WERI-Rb-1 (cell line): ENCODE measurements around the gene NTN1.
A peak's percentile ranks its signal among the peaks of the same experiment; 100 is the strongest.

Source experiments
- DNase-seq: peaks from one replicate; pipeline ENCODE4 v3.0.0-alpha.2; 2020
- H3K27ac ChIP-seq: fragments of 250-450 bp; sonication (Bioruptor Pico); 2 replicates; pipeline ENCODE4 v1.5.1; 2020; ENCODE audit warnings: mild to moderate bottlenecking, moderate library complexity
- H3K27me3 ChIP-seq: fragments of 250-450 bp; sonication (Bioruptor Pico); 2 replicates; pipeline ENCODE4 v1.5.1; 2021; ENCODE audit warnings: mild to moderate bottlenecking, low read depth, moderate library complexity; ENCODE audit not compliant: insufficient read depth, severe bottlenecking
- H3K36me3 ChIP-seq: fragments of 250-450 bp; sonication (Bioruptor Pico); 2 replicates; pipeline ENCODE4 v1.5.1; 2020; ENCODE audit warnings: mild to moderate bottlenecking, moderate library complexity
- H3K4me3 ChIP-seq: 2 replicates; pipeline ENCODE4 v1.5.1; 2011; ENCODE audit warnings: low read depth, mild to moderate bottlenecking, control low read depth, low read length
- H3K9me3 ChIP-seq: fragments of 250-450 bp; sonication (Bioruptor Pico); 2 replicates; pipeline ENCODE4 v1.5.1; 2021; ENCODE audit warnings: mild to moderate bottlenecking, moderate library complexity; ENCODE audit not compliant: severe bottlenecking
- TF ChIP-seq, protein P1 (sequence below): IDR thresholded peaks from 2 replicates; pipeline ENCODE4 v1.5.1; 2011; ENCODE audit warnings: low read depth, mild to moderate bottlenecking, control low read depth, inconsistent platforms, low read length

Gene NTN1

DNA sequence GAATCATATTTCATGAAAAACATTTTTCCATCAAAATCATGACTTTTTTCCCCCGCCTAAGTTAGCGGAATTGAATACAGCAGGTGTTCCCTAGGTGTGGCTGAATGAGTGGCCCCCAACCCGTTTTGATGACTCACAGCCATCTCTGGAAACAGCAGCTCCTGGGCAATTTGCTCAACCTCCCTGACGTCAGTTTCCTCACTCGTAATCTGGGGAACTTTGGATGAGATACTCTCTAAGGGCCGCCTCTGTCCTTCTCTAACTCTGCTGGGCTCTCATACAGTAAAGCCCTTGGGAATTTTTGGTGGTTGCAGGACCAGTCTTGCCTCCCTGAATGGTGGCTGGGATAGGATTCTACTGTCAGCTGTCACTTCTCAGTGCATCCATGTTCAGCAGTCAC is 11.6 kb upstream of the NTN1 start:
- Histone ChIP-seq H3K9me3 (no peaks in the 10 kb centered on the region), H3K36me3 (no peaks in the 10 kb centered on the region), H3K27ac (no peak overlapping the region), H3K27me3 (peaks cover 7% of the 10 kb centered on the region), H3K4me3 (no peak overlapping the region)
- DNase-seq, result no peak
- TF ChIP-seq, protein P1, sequence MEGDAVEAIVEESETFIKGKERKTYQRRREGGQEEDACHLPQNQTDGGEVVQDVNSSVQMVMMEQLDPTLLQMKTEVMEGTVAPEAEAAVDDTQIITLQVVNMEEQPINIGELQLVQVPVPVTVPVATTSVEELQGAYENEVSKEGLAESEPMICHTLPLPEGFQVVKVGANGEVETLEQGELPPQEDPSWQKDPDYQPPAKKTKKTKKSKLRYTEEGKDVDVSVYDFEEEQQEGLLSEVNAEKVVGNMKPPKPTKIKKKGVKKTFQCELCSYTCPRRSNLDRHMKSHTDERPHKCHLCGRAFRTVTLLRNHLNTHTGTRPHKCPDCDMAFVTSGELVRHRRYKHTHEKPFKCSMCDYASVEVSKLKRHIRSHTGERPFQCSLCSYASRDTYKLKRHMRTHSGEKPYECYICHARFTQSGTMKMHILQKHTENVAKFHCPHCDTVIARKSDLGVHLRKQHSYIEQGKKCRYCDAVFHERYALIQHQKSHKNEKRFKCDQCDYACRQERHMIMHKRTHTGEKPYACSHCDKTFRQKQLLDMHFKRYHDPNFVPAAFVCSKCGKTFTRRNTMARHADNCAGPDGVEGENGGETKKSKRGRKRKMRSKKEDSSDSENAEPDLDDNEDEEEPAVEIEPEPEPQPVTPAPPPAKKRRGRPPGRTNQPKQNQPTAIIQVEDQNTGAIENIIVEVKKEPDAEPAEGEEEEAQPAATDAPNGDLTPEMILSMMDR, result no peak

DNA sequence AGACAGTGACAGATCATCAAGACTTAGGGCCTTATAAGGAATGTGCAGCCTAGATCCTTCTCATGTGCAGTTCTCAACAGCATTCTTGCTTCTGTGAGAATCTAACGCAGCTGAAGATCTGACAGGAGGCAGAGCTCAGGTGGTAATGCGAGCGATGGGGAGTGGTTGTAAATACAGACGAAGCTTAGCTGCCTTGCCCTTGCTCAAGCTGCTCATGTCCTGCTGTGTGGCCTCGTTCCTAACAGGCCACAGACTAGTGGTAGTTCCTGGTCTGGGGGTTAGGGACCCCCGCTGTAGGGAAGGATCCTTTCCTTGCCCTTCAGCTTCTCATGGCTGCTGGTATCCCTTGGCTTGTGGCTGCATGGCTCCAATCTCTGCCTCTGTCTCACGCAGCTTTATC is 10.3 kb upstream of the NTN1 start:
- TF ChIP-seq, protein P1, result no peak
- no peaks in the 10 kb centered on the region for H3K27me3 ChIP-seq
- no peaks in the 10 kb centered on the region for H3K36me3 ChIP-seq
- DNase-seq, result no peak
- H3K9me3 ChIP-seq, result no peaks in the 10 kb centered on the region
- H3K27ac ChIP-seq, result no peak overlapping the region
- no peak overlapping the region for H3K4me3 ChIP-seq

DNA sequence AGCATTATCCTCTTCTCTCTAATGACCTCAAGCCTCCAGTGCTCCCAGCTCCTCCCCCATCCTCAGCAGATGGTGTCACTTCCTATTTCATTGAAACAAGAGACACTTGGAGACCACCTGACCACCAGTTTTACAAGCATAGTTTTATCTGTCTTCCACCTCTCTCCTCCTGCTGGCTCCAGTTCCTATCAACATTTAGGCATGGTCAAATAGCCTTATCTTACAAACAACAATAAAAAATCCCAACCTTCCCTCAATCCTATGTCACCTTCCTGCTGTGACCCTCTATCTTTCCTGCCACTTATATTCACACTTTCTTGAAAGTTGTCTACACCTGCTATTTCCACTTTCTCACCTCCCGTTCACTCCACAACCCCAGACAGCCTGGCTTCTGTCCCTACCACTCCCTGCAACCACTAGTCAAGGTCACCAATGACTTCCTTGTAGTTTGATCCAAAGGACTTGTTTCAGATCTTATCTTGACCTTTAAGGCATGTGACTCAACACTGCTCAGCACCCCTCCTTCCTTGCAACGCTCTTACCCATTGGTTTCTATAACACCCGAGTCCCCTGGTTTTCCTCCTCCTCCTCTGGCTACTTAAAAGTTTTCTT is 4.3 kb upstream of the NTN1 start:
- no peak overlapping the region for H3K4me3 ChIP-seq
- peak; percentile 57 for DNase-seq
- TF ChIP-seq, protein P1, result no peak
- no peaks in the 10 kb centered on the region for H3K9me3 ChIP-seq
- no peaks in the 10 kb centered on the region for H3K27me3 ChIP-seq
- no peak overlapping the region for H3K27ac ChIP-seq
- no peaks in the 10 kb centered on the region for H3K36me3 ChIP-seq

DNA sequence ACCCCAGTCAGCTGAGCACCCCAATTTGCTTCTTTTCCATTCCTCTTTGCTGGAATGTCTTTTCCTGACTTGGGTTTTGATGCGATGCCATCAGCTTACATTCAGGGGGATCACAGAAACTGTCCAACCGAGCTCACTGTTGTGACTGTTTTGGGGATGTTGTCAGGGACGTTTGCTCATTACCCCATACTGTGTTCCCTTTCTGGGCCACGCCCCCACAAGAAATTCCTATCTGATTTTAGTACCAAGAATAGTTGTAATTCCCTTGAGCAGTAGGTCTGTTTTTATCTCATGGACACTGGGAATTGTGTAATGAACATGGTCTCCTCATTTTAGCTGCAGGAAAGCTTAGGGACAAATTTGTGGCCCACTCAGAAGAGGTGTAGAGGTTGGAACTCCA is 2.6 kb upstream of the NTN1 start:
- peaks cover 14% of the 10 kb centered on the region for H3K27me3 ChIP-seq
- no peaks in the 10 kb centered on the region for H3K36me3 ChIP-seq
- no peak overlapping the region for H3K4me3 ChIP-seq
- TF ChIP-seq, protein P1, result no peak
- no peak overlapping the region for H3K27ac ChIP-seq
- DNase-seq, result no peak
- H3K9me3 ChIP-seq, result no peaks in the 10 kb centered on the region

DNA sequence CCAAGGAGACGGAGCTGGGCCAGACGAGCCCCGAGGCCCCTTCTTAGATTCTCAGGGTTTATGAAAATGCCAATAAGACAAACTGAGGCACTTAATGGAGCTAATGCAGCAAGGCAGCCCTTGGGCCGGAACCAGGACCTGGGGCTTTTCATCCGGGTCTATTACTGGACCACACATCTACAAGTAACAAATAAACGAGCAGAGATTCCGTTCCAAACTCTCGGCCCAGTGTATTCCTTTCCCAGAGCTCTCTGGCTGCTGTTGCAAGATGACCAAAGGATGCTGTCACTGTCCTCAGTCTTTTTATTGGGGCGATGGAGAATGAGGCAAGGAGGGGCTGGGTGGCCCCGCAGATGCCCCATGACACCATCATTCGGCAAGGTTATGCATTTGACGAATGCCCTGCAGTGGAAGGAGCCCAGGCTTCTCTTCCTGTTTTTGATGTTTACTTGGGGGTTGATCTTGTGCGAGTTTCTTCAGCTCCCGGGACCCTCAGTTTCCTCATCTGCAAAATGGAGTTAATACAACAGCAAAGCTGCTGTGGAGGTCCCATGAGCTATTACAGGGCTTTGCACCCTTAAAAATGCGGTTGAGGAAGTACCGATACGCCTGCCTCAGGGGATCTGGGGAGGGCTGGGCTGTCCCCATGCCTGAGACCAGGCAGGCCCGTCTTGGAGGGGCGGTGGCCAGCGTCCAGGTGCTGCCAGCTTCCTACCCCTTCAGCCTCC is 1.1 kb upstream of the NTN1 start:
- TF ChIP-seq, protein P1, result no peak
- DNase-seq, result no peak
- H3K27me3 ChIP-seq, result peaks cover 14% of the 10 kb centered on the region
- H3K9me3 ChIP-seq, result no peaks in the 10 kb centered on the region
- no peak overlapping the region for H3K4me3 ChIP-seq
- no peaks in the 10 kb centered on the region for H3K36me3 ChIP-seq
- no peak overlapping the region for H3K27ac ChIP-seq

DNA sequence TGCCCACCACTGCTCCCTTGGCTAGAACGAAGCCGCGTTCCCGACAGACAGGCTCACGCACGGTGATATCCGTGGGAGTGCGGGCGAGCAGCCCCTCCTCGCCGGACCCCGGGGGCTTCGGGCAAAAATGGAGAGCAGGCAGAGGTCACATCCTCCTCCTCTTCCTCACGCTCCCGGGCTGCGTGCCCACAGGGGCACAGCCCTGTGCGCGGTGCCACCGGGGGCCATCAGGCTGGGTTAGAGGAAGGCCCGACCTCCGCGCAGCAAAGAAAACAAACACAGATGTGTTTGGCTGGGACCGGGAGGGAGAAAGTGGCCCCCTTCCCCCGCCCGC is 519 bp upstream of the NTN1 start:
- TF ChIP-seq, protein P1, result no peak
- Histone ChIP-seq H3K27me3 (peaks cover 14% of the 10 kb centered on the region), H3K9me3 (no peaks in the 10 kb centered on the region), H3K27ac (no peak overlapping the region), H3K4me3 (peak overlapping the region; percentile 77), H3K36me3 (no peaks in the 10 kb centered on the region)
- DNase-seq, result no peak
